LNCaP clone FGC (cell line): ENCODE results near the gene GPC5.
A peak's percentile ranks its signal among the peaks of the same experiment; 100 is the strongest.
"Not testable (repeated sequence)": the region's sequence is repeated elsewhere in the genome, so short reads cannot be mapped to it uniquely, and the experiment has no call there.

Source experiments
- DNase-seq: peaks from one replicate; pipeline ENCODE4 v3.0.0-alpha.2; 2011; ENCODE audit warnings: low read depth
- H3K4me3 ChIP-seq: 2 replicates; pipeline ENCODE4 v1.5.1; 2011; ENCODE audit warnings: mild to moderate bottlenecking, low read depth, low read length, control low read depth
- TF ChIP-seq, protein P1 (sequence below): IDR thresholded peaks from 2 replicates; pipeline ENCODE4 v1.5.1; 2012; ENCODE audit warnings: mild to moderate bottlenecking; ENCODE audit not compliant: control insufficient read depth, insufficient read depth; ENCODE audit errors: extremely low read depth

GPC5 gene

DNA sequence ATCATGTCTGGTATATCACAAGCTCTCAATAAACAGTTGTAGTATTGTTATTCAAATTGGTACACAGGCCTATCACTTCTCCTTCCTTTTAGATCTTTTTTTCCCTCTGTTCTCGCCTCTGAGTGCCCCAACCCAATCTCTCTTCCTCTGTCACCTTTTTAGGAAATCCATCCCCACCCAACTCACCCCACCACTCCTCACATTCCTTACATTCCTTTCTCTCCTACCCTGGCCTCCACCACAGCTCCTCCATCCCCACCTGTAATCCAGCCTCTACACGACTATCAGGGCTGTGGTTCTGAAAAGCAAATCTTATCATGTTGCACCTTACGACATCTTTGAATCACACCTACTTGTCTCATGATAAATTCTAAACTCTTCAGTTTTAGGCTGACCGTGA is 1282.8 kb downstream of the GPC5 start:
- TF ChIP-seq, protein P1, sequence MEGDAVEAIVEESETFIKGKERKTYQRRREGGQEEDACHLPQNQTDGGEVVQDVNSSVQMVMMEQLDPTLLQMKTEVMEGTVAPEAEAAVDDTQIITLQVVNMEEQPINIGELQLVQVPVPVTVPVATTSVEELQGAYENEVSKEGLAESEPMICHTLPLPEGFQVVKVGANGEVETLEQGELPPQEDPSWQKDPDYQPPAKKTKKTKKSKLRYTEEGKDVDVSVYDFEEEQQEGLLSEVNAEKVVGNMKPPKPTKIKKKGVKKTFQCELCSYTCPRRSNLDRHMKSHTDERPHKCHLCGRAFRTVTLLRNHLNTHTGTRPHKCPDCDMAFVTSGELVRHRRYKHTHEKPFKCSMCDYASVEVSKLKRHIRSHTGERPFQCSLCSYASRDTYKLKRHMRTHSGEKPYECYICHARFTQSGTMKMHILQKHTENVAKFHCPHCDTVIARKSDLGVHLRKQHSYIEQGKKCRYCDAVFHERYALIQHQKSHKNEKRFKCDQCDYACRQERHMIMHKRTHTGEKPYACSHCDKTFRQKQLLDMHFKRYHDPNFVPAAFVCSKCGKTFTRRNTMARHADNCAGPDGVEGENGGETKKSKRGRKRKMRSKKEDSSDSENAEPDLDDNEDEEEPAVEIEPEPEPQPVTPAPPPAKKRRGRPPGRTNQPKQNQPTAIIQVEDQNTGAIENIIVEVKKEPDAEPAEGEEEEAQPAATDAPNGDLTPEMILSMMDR: no peak
- no peak for DNase-seq
- no peak overlapping the region for H3K4me3 ChIP-seq

DNA sequence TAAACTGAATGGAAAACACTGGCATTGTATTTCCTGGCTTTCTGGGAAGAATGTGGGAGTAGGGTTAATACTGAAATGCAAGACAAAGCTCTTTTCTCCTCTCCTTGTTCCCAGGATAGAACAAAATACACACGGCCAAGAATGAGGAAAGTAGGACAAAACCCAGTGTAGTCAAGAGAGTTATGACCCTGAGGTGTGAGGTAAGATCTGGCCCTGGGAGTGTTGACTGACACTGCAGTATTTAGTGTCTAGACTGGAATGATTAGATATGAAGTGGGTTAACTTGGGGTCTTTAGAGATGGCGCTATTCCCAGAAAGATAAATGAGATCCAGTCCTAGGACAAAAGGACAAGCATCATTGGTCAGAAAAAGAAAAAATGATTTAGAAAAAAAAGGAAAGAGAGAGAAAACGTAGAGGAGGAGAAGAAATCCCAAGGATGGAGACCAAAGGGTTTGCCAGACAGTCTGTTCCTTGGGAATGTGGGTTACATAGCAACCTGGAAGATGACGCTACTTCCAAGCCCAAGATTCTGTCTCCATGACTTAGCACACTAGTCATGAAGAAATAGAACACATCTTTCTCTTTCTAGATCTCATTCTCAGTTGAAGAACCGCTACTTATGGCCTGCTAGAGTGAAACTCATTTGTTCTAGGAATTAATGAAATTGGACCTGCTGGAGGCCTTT is 1284.6 kb downstream of the GPC5 start:
- no peak for DNase-seq
- H3K4me3 ChIP-seq: no peak overlapping the region
- TF ChIP-seq, protein P1: no peak

DNA sequence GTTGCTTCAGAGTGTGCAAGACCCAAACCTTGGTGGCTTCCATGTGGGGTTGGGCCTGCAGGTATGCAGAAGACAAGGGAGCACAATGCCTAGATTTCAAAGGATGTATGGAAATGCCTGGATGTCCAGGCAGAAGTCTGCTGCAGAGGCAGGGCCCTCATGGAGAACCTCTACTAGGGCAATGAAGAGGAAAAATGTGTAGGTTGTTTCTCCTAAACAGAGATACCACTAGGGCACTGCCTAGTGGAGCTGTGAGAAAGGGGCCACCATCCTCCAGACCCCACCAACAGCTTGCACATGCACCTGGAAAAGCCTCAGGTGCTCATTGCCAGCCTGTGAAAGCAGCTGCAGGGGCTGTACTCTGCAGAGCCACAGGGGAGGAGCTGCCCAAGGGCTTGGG is 1295.6 kb downstream of the GPC5 start:
- TF ChIP-seq, protein P1: no peak
- DNase-seq: no peak
- no peak overlapping the region for H3K4me3 ChIP-seq

DNA sequence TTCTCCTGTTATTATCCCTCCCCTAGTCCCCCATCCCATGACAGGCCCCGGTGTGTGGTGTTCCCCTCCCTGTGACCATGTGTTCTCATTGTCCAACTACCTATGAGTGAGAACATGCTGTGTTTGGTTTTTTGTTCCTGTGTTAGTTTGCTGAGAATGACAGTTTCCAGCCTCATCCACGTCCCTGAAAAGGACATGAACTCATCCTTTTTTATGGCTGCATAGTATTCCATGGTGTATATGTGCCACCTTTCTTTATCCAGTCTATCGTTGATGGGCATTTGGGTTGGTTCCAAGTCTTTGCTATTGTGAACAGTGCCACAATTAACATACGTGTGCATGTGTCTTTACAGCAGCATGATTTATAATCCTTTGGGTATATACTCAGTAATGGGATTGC is 1297.4 kb downstream of the GPC5 start:
- H3K4me3 ChIP-seq, DNase-seq: not testable (repeated sequence)

DNA sequence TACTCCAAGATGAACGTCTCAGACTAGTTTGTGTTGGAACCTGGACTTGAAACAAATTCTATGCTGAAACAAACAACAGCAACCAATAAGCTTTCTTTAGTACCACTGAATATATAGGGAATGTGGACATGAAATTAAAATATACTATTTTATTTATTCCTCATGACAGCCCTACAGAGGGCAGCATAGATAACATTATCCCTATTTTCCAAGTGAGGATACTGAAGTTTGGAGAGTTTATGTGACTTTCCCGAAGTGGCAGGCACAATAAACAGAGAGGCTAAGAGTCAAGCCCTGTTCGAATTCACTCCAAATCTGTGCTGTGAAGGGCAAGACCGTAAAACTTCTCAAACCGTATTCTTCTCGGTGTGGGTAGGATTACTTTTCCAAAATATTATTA is 1318.3 kb downstream of the GPC5 start:
- TF ChIP-seq, protein P1: no peak
- no peak for DNase-seq
- H3K4me3 ChIP-seq: no peak overlapping the region

DNA sequence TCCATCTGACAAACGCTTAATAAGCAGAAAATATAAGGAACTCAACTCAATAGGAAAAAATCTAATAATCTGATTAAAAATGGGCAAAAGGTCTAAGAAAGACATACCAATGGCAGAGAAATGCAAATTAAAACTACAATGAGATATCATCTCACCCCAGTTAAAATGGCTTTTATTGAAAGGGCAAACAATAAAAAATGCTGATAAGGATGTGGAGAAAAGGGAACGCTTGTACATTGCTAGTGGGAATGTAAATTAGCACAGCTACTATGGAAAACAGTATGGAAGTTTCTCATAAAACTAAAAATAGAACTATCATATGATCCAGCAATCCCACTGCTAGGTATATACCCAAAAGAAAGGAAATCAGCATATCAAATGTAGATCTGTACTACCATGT is 1319.4 kb downstream of the GPC5 start:
- TF ChIP-seq, protein P1: no peak
- DNase-seq: peak; percentile 55
- no peak overlapping the region for H3K4me3 ChIP-seq

DNA sequence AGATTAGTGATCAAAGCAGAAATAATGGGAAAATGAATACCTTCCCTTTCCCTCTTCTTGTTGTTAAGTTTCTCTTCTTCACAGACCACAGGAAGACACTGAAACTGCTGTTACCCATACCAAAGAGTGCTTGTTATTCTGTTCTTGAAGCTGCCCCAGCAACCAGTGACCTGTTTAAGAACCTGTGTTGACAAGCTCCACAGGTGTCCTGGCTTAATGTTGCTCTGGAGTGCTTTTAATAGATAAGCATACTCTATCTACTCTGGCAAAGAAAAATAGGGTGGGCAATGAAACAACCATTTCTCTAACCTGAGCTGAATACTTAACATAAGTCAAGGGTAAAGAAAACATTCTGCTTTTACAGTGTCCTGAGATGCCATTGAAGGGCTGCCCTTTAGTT is 1321.4 kb downstream of the GPC5 start:
- TF ChIP-seq, protein P1: no peak
- peak; percentile 81 for DNase-seq

More for the DNA sequence above, 1321.4 kb downstream of the GPC5 start:
- H3K4me3 ChIP-seq: peak overlapping the region; percentile 38
